Body of pancreas (tissue), 4 donors: ENCODE measurements around the gene ADAMTS3.

Source experiments
- CTCF ChIP-seq, 7 experiments: fragments of 450-650 bp in 4 of 7; fragments of 200-600 bp in 3 of 7; sonication (generic) in 3 of 7; IDR thresholded peaks; one replicate each; pipeline ENCODE4 v1.5.1; 2016 to 2019; ENCODE audit warnings: antibody characterized with exemption in 7 of 7
- POLR2A ChIP-seq, 3 donors: fragments of 450-650 bp; IDR thresholded peaks; one replicate each; pipeline ENCODE4 v1.6.1; 2016; ENCODE audit warnings: antibody characterized with exemption in 3 of 3, mild to moderate bottlenecking in 2 of 3

GRCh38 chr4:72320223-72320948 is 248.6 kb downstream of the ADAMTS3 start:
- TF ChIP-seq CTCF (IDR thresholded peaks at IDR 0.05) (no peak), POLR2A (IDR thresholded peaks at IDR 0.05) (no peak)
